Measurements from ENCODE around the gene IL5.
"Not testable (repeated sequence)": the region's sequence is repeated elsewhere in the genome, so short reads cannot be mapped to it uniquely, and the experiment has no call there.

IL5 gene

DNA sequence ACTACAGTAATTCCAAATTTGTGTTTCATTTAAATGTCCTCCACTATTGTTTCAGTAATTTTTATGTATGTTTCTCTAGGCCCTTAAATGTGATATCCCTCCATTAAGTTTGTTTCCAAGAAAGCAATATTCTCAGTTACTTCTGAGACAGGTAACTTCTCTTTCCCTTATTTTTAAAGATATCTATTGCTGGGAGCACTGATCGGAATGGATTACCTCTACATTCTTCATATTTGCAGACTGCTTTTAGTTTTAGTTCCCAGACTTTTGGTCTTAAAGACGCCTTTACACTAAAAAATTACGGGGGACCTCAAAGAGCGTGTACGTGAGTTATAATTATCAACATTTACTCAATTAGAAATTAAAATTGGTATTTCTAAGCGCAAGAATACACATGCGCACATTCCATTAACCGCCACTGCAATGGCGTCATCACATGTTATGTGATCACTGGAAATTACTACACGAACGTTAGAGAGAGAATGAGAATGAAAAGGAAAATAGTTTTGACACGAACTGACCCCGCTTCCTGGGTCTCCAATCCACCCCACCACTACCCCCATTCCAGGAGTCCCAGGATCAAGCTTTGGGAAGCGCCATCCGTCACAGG lies 12.9 kb upstream of the IL5 start:
- Mint-ChIP-seq H3K27me3 (no peaks in the 10 kb centered on the region), H3K27ac (peak overlapping the region; percentile 89), H3K36me3 (ENCODE audit: low read depth) (peaks cover 10% of the 10 kb centered on the region), H3K4me3 (peak overlapping the region; percentile 94), H3K4me1 (ENCODE audit: low read depth) (peaks cover 20% of the 10 kb centered on the region), H3K9me3 (no peaks in the 10 kb centered on the region)
- intact Hi-C loops (cut with micrococcal nuclease) = no loop called here

DNA sequence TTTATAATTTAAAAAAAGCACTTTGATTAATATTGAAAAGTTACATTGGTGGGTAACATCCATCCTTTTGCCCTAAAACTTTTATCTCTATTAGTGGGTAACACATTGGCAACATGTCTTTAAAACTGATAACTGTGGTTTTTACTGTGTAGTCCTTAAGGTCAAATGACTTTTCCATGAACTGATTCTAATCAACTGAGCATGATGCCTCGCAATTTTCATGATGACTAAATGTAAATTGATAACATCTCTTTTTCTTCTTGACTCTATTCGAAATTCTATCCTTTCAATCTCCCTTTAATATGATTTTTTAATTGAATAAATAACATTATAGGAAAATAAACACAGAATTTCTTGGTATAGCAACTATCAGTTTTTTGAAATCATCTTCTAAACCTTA lies 6.3 kb upstream of the IL5 start:
- intact Hi-C loops (cut with micrococcal nuclease) = no loop called here
- no peak overlapping the region for H3K4me3 Mint-ChIP-seq

DNA sequence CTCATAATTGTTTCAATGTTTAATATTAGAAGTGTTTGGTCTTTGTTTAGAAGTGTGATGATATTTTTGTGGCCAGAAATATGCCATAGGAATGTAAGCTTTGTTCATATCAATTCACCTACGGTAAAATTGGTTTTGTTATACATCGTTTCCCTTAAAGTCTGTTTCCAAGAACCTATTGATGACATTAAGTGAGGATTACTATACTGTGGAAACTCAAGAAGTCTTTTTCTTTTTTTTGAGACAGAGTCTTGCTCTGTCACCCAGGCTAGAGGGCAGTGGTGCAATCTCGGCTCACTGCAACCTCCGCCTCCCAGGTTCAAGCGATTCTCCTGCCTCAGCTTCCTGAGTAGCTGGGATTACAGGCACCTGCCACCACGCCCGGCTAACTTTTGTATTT lies 5.5 kb upstream of the IL5 start:
- H3K4me3 Mint-ChIP-seq; H3K4me1 Mint-ChIP-seq (ENCODE audit: low read depth); H3K27me3 Mint-ChIP-seq; H3K9me3 Mint-ChIP-seq; intact Hi-C loops (cut with micrococcal nuclease); H3K27ac Mint-ChIP-seq; H3K36me3 Mint-ChIP-seq (ENCODE audit: low read depth): not testable (repeated sequence)

More for the DNA sequence above, 6.3 kb upstream of the IL5 start:
- Mint-ChIP-seq H3K36me3 (ENCODE audit: low read depth) (no peaks in the 10 kb centered on the region), H3K4me1 (ENCODE audit: low read depth) (no peaks in the 10 kb centered on the region), H3K27me3 (peaks cover 2% of the 10 kb centered on the region), H3K9me3 (no peaks in the 10 kb centered on the region), H3K27ac (no peak overlapping the region)

DNA sequence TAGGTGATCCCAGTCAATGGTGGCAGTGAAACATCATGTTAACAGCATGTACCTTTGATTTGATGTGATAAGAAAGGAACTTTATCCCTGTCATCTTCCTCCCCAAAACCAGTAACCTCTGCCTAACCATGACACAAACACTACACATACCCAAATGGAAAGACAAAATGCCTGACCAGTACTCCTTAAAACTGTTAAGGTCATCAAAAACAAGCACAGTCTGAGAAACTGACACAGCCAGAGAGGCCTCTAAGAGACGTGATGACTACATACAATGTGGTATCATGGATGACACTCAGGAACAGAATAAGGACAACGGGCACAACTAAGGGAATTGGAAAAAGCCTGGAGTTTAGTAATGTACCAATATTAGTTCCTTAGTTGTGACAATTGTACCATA lies 3.9 kb upstream of the IL5 start:
- intact Hi-C loops (cut with micrococcal nuclease) = no loop called here
- Mint-ChIP-seq H3K27me3 (peaks cover 2% of the 10 kb centered on the region), H3K9me3 (no peaks in the 10 kb centered on the region), H3K4me1 (ENCODE audit: low read depth) (no peaks in the 10 kb centered on the region), H3K4me3 (no peak overlapping the region), H3K27ac (no peak overlapping the region), H3K36me3 (ENCODE audit: low read depth) (no peaks in the 10 kb centered on the region)

DNA sequence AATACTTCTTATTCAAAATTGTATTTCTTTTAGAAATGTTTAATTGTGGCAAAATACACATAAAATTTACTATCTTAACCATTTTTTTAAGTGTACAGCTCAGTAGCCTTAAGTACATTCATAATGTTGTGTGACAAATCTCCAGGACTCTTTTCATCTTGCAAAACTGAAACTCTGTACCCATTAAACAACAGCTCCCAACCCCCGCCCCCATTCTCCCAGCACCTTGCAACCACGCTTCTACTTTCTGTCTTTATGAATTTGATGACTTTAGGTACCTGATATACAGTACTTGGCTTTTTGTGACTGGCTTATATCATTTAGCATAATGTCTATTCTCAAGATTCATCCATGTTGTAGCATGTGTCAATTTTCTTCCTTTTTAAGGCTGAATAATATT lies 2.8 kb upstream of the IL5 start:
- no peak overlapping the region for H3K4me3 Mint-ChIP-seq
- H3K27ac Mint-ChIP-seq = no peak overlapping the region
- no peaks in the 10 kb centered on the region for H3K9me3 Mint-ChIP-seq
- no peaks in the 10 kb centered on the region for H3K4me1 Mint-ChIP-seq (ENCODE audit: low read depth)
- no peaks in the 10 kb centered on the region for H3K36me3 Mint-ChIP-seq (ENCODE audit: low read depth)
- peaks cover 2% of the 10 kb centered on the region for H3K27me3 Mint-ChIP-seq
- intact Hi-C loops (cut with micrococcal nuclease) = no loop called here

DNA sequence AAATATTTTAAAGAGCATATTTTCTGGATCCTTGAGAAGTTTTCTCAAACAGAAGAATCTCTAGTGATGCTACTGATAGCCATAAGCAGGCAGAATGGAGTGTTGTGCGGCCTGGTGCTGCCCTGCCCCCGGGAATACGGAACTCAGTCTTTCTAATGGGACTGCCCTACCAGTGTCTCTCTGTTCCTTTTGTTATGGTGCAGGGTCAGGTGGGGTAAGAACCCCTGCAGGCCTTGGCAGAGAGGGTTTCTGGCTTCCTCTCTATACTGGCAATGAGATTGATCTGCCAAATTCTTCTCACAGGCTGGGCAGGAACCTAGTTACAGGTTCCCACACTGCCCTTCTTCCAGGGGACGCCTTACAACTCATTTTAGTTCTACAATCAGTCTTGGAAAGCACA lies 2.6 kb downstream of the IL5 start:
- no peaks in the 10 kb centered on the region for H3K9me3 Mint-ChIP-seq
- H3K27ac Mint-ChIP-seq = no peak overlapping the region
- H3K4me3 Mint-ChIP-seq = no peak overlapping the region
- peaks cover 2% of the 10 kb centered on the region for H3K27me3 Mint-ChIP-seq
- intact Hi-C loops (cut with micrococcal nuclease) = no loop called here
- H3K4me1 Mint-ChIP-seq (ENCODE audit: low read depth) = no peaks in the 10 kb centered on the region
- no peaks in the 10 kb centered on the region for H3K36me3 Mint-ChIP-seq (ENCODE audit: low read depth)

DNA sequence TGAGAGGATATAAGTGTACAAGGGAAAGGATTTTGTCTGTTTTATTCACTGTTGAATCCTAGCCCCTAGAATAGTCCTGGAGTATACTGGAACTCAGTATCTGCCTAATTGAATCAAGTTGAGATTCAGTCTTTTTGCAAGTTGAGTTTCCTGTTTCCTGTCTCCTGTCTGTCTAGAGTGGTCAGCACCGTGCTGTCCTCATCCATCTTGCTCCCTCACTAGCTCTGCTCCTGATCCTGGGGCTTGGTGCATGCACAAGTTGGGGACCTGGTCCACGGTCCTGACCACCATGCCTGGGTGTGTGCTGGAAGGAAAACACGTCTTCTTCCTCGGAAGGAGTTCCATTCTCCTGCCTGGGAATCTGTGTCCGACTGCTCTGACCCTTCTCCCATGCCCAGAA lies 3.2 kb downstream of the IL5 start:
- H3K4me3 Mint-ChIP-seq = no peak overlapping the region
- H3K36me3 Mint-ChIP-seq (ENCODE audit: low read depth) = no peaks in the 10 kb centered on the region
- no peaks in the 10 kb centered on the region for H3K4me1 Mint-ChIP-seq (ENCODE audit: low read depth)
- no peaks in the 10 kb centered on the region for H3K9me3 Mint-ChIP-seq
- peaks cover 2% of the 10 kb centered on the region for H3K27me3 Mint-ChIP-seq
- no peak overlapping the region for H3K27ac Mint-ChIP-seq
- intact Hi-C loops (cut with micrococcal nuclease) = no loop called here

DNA sequence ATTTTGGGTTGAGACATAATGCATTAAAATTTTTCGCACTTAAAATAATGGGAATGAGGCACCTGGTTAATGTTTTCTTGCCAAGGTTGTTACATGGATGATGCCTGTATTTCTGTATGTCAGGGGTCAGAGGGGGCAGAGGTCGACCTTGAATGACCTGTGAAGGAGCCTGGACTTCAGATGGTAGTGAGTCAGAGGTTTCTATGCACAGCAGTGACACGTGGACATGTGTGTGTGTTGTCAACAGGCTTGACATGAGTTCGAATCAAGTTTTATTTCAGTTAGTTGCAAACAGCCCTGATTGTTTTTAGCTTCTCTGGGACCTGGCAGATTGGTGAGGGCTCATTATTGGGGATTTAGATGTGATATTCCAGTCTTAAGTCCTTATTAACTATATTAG lies 3.6 kb downstream of the IL5 start:
- Mint-ChIP-seq H3K4me1 (ENCODE audit: low read depth) (no peaks in the 10 kb centered on the region), H3K9me3 (no peaks in the 10 kb centered on the region), H3K36me3 (ENCODE audit: low read depth) (no peaks in the 10 kb centered on the region), H3K27ac (no peak overlapping the region), H3K4me3 (no peak overlapping the region), H3K27me3 (peaks cover 2% of the 10 kb centered on the region)
- intact Hi-C loops (cut with micrococcal nuclease) = no loop called here

DNA sequence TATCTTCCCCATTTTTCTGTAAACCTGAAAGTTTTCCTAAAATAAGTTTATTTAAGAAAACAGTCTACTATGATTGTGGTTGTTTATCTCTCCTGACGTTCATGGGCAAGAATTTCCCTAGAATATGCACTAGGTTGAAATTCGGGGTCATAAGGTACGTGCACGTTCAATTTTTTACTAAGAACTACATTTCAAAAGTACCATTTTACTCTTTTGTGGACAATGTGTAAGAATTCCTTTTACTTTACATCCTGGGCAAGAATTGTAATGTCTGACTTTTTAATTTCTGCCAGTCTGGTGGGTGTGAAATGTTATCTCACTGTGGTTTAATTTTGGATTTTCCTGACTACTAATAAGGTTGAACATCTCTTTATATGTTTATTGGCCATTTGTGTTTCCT lies 12.4 kb downstream of the IL5 start:
- Mint-ChIP-seq H3K36me3 (ENCODE audit: low read depth) (no peaks in the 10 kb centered on the region), H3K27ac (no peak overlapping the region), H3K27me3 (peaks cover 23% of the 10 kb centered on the region), H3K9me3 (no peaks in the 10 kb centered on the region), H3K4me3 (no peak overlapping the region), H3K4me1 (ENCODE audit: low read depth) (peaks cover 13% of the 10 kb centered on the region)
- intact Hi-C loops (cut with micrococcal nuclease) = no loop called here

DNA sequence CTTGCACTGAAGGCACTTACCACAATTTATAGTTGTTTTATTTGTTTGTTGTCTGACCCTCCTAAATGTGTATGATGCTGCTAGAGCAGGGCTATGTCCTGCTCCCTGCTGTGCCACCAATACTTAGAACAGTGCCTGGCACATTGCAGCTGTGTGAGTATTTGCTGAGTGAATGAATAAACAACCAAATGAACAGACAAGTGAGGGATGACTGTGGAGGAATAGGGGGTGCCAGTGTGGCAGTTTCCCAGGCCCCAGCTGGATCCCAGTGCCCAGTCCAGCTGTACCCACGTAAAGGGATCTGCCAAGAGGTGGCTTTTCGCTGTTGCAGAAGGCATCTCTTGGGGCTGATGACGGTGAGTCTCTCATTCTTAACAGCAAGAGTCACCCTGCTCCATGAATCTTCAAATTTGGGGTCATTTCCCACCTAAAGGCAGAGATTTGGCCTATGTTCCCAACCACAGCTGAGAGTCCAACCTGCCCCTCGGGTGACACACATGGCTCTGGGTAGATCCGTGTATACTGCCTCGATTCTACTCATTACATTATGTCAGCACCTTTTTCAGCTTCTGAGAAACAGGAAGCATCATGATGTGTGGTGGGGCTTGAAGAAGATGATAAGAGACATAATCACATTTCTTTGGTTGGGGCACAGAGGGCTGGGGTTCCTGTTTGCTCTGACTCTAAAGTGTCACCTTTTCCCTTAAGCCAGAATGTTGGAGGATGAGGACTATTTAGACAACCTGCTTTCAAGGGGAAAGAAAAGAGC lies 14.3 kb downstream of the IL5 start:
- intact Hi-C loops (cut with micrococcal nuclease) = loop anchor here (10.0 kb wide), 1 partner anchor 186 kb away; no protein-coding TSS in a partner anchor
- peaks cover 23% of the 10 kb centered on the region for H3K4me1 Mint-ChIP-seq (ENCODE audit: low read depth)
- H3K27me3 Mint-ChIP-seq = peaks cover 29% of the 10 kb centered on the region
- no peak overlapping the region for H3K27ac Mint-ChIP-seq
- no peak overlapping the region for H3K4me3 Mint-ChIP-seq
- H3K36me3 Mint-ChIP-seq (ENCODE audit: low read depth) = no peaks in the 10 kb centered on the region
- no peaks in the 10 kb centered on the region for H3K9me3 Mint-ChIP-seq

DNA sequence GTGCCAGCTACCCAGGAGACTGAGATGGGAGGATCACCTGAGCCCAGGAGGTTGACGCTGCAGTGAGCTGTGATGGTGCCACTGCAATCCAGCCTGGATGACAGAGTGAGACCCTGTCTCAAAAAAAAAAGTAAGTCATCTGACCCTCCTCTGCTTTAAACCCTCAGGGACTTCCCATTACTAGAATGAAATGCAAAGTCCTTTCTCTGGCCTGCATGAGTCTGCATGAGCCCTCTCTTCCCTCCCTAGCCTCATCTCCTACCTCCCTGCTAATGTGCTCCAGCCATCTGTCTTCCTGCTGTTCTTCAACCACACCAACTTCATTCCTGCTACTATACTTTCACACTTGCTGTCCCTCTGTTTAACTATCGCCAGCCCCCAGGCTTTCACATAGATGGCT lies 15.3 kb downstream of the IL5 start:
- Mint-ChIP-seq H3K27me3 (peaks cover 26% of the 10 kb centered on the region), H3K4me3 (no peak overlapping the region), H3K4me1 (ENCODE audit: low read depth) (peaks cover 23% of the 10 kb centered on the region), H3K9me3 (no peaks in the 10 kb centered on the region), H3K36me3 (ENCODE audit: low read depth) (no peaks in the 10 kb centered on the region), H3K27ac (no peak overlapping the region)
- intact Hi-C loops (cut with micrococcal nuclease) = loop anchor here (10.0 kb wide), 1 partner anchor 187 kb away; no protein-coding TSS in a partner anchor

DNA sequence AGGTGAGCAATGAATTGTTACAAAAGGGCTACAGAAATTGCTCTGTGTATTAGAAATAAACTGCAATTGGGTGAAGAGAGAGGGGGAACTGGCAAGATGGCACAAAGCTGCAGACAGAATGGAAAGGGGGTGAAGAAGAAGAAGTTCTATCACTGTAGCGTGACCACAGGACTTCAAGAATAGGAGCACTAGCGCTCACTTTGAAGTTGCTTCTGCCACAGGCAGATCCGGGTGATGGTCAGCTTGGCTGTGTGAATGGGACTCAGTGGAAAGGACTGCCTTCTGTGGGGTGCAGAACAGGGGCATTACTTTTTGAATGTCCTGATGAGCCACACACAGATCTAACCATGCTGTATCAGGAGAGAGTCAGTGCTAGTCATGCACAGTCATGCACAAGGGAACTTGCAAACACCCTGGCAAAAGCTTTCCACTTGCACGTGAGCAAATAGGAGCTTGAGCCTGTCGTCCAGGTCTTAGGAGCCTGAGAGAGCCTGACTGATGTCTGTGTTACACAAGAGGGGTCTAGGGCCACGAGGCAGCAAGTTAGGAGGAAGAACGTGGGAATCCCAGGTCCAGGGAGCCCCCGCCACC lies 16.3 kb downstream of the IL5 start:
- peaks cover 25% of the 10 kb centered on the region for H3K27me3 Mint-ChIP-seq
- intact Hi-C loops (cut with micrococcal nuclease) = loop anchor here (10.0 kb wide), 1 partner anchor 188 kb away; no protein-coding TSS in a partner anchor
- no peak overlapping the region for H3K27ac Mint-ChIP-seq
- peaks cover 23% of the 10 kb centered on the region for H3K4me1 Mint-ChIP-seq (ENCODE audit: low read depth)
- no peaks in the 10 kb centered on the region for H3K9me3 Mint-ChIP-seq
- no peaks in the 10 kb centered on the region for H3K36me3 Mint-ChIP-seq (ENCODE audit: low read depth)
- no peak overlapping the region for H3K4me3 Mint-ChIP-seq

DNA sequence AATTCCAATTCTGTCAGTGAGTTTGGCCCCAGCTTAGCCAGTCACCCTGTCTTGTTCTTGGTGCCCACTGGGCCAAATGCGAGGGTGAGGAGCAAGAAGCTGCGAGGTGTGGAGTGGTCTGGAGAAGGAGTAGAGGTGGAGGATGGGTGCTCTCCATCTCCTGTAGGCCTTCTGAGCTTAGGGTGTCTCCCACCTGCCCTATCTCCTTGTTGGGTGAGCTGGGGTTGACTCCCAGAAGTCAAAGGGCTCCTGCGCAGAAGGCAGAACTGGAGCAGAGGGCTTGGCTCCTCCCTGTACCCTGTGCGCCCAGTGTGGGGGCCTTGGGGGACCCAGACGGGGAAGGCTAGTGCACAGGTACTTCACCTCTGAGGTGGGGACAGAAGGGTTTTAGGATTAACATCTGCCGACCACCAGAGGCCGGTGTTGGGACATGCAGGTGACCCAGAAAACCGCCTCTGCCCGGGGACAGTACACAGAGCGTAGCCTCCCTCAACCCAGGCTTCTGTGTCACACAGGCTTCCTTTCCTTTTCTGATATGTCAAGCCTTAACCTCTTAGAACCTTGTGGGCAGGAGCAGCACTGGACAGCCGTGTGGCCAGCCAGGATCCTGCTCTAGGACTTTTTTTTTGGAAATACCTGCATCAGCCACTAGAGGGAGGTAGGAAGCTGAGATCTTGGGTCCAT lies 16.9 kb downstream of the IL5 start:
- Mint-ChIP-seq H3K4me3 (no peak overlapping the region), H3K27ac (no peak overlapping the region), H3K9me3 (no peaks in the 10 kb centered on the region), H3K36me3 (ENCODE audit: low read depth) (no peaks in the 10 kb centered on the region), H3K27me3 (peaks cover 19% of the 10 kb centered on the region), H3K4me1 (ENCODE audit: low read depth) (peaks cover 23% of the 10 kb centered on the region)
- intact Hi-C loops (cut with micrococcal nuclease) = loop anchor here (10.0 kb wide), 1 partner anchor 188 kb away; no protein-coding TSS in a partner anchor

DNA sequence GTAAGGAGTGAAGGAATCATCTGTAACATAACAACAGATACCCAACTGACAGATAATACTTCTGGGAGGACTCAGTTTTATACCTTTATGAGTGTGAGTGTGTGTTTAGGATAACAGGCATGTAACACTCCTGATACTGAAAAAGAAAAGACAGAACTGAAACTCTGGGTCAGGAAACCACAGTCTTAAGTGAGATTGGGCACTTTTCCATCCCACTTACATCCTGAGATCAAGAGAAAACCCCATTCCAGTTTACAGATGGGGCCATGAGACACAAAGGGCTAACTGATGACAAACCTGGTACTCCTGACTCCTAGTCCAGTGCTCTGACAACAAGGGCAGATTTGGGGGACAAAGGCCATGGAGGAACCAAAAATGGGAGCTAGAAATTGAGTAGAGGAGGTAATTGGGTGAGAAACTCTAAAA lies 18.0 kb downstream of the IL5 start:
- intact Hi-C loops (cut with micrococcal nuclease) = loop anchor here (10.0 kb wide), 1 partner anchor 189 kb away; no protein-coding TSS in a partner anchor
- Mint-ChIP-seq H3K36me3 (ENCODE audit: low read depth) (no peaks in the 10 kb centered on the region), H3K4me3 (no peak overlapping the region), H3K27me3 (peaks cover 18% of the 10 kb centered on the region), H3K27ac (no peak overlapping the region), H3K4me1 (ENCODE audit: low read depth) (peaks cover 23% of the 10 kb centered on the region), H3K9me3 (no peaks in the 10 kb centered on the region)

Measured in dendritic cell treated with granulocyte-macrophage colony-stimulating factor and Interleukin-4, amounts not matched to agents 40 ng/mL and 50 ng/mL, for 4 days (primary cell).